CD1c-positive myeloid dendritic cell (primary cell): ENCODE results near the gene TMEM121.

Experiments used
- DNase-seq: peaks from one replicate; pipeline ENCODE4 v3.0.0-alpha.2; 2016; ENCODE audit errors: extremely low spot score

TMEM121 gene

GRCh38 chr14:105487449-105487985 is 38.9 kb upstream of the TMEM121 start:
- DNase-seq: peak; percentile 91

- no peak for DNase-seq
Measured at GRCh38 chr14:105487986-105488777, 38.2 kb upstream of the TMEM121 start.

GRCh38 chr14:105488781-105489541 is 37.4 kb upstream of the TMEM121 start:
- DNase-seq: peak; percentile 68

- peak; percentile 90 for DNase-seq
Measured at GRCh38 chr14:105489542-105490266, 36.7 kb upstream of the TMEM121 start.

- DNase-seq: no peak
Measured at GRCh38 chr14:105490267-105490571, 36.2 kb upstream of the TMEM121 start.

GRCh38 chr14:105490572-105491365 is 35.6 kb upstream of the TMEM121 start, which contains the start of gene TEDC1:
TEDC1 (plus strand) TSS chr14:105491246; CDS start chr14:105491376, 130 bp downstream.
- peak; percentile 100 for DNase-seq

GRCh38 chr14:105491366-105491973 is 34.9 kb upstream of the TMEM121 start:
- peak; percentile 80 for DNase-seq

GRCh38 chr14:105492031-105492970 is 34.1 kb upstream of the TMEM121 start:
- no peak for DNase-seq

GRCh38 chr14:105492971-105493871 is 33.2 kb upstream of the TMEM121 start:
- DNase-seq: no peak

GRCh38 chr14:105493921-105494605 is 32.3 kb upstream of the TMEM121 start:
- DNase-seq: no peak

- no peak for DNase-seq
Measured at GRCh38 chr14:105494606-105494929, 31.8 kb upstream of the TMEM121 start.

- no peak for DNase-seq
Measured at GRCh38 chr14:105495101-105495989, 31.0 kb upstream of the TMEM121 start.

- no peak for DNase-seq
Measured at GRCh38 chr14:105495990-105496830, 30.2 kb upstream of the TMEM121 start.

- DNase-seq: no peak
Measured at GRCh38 chr14:105496831-105497591, 29.4 kb upstream of the TMEM121 start.

GRCh38 chr14:105497671-105498429 is 28.5 kb upstream of the TMEM121 start:
- no peak for DNase-seq
